Endothelial cell of umbilical vein (primary cell): Measurements from ENCODE around the gene CARD11.

ENCODE experiments used
- CTCF ChIP-seq, 2 donors: IDR thresholded peaks; 1 replicate in 1 of 2; 2 replicates in 1 of 2; pipeline ENCODE4 v1.5.1; 2011; ENCODE audit warnings: low read length in 2 of 2, mild to moderate bottlenecking in 2 of 2, moderate library complexity in 2 of 2, control low read depth in 1 of 2, inconsistent platforms in 1 of 2, low read depth in 1 of 2; ENCODE audit not compliant: insufficient read depth in 1 of 2; ENCODE audit errors: extremely low read depth in 1 of 2
- EZH2 ChIP-seq: IDR thresholded peaks from 2 replicates; pipeline ENCODE4 v1.6.1; 2012; ENCODE audit warnings: borderline replicate concordance, low read depth, mild to moderate bottlenecking, moderate library complexity, low read length, inconsistent platforms; ENCODE audit not compliant: severe bottlenecking
- GATA2 ChIP-seq: IDR thresholded peaks from 2 replicates; pipeline ENCODE4 v1.7.0; 2011; ENCODE audit warnings: low read depth, mild to moderate bottlenecking, moderate library complexity, mixed read lengths, low read length; ENCODE audit not compliant: insufficient read length, insufficient read depth
- JUN ChIP-seq: IDR thresholded peaks from 2 replicates; pipeline ENCODE4 v1.6.1; 2011; ENCODE audit warnings: borderline replicate concordance, low read depth; ENCODE audit not compliant: insufficient read length, insufficient read depth
- MYC ChIP-seq: IDR thresholded peaks from one replicate; pipeline ENCODE4 v1.6.1; 2011; ENCODE audit warnings: mild to moderate bottlenecking, low read depth, low read length
- POLR2A ChIP-seq: IDR thresholded peaks from 2 replicates; pipeline ENCODE4 v1.6.1; 2012; ENCODE audit warnings: low read depth, mild to moderate bottlenecking, control low read depth, low read length
- POLR2AphosphoS5 ChIP-seq: IDR thresholded peaks from 2 replicates; pipeline ENCODE4 v1.6.1; 2012; ENCODE audit warnings: low read depth, mild to moderate bottlenecking, control low read depth, low read length, moderate library complexity; ENCODE audit not compliant: insufficient read depth

- TF ChIP-seq CTCF (IDR thresholded peaks at IDR 0.05; ENCODE audit: extremely low read depth in 1 of 2, insufficient read depth in 1 of 2, low read depth in 1 of 2, low read length in 2 of 2) (no peak), POLR2A (no peak), EZH2 (no peak), POLR2AphosphoS5 (no peak), GATA2 (no peak), MYC (no peak), JUN (no peak)
Observed at GRCh38 chr7:3078514-3078913, 34.8 kb upstream of the CARD11 start.
